ENCODE results near the gene BRD4.

Gene BRD4

GRCh38 chr19:15332311-15332996 is at the start of gene BRD4:
Gene BRD4 (minus strand): TSS chr19:15332539. CDS start chr19:15273099, 59,440 bp downstream.
- TF ChIP-seq CTCF (IDR thresholded peaks at IDR 0.05; ENCODE audit: borderline replicate concordance, control extremely low read depth, extremely low read depth, insufficient read depth, missing control alignments): no peak
- DNase-seq (ENCODE audit: low spot score): peak; percentile 90
- in situ Hi-C loops (cut with MboI; ENCODE audit: low sequenced_read_pairs, unreplicated experiment): no loop called here

GRCh38 chr19:15381864-15382263 is 49.5 kb upstream of the BRD4 start:
- no peak for TF ChIP-seq CTCF (IDR thresholded peaks at IDR 0.05; ENCODE audit: borderline replicate concordance, control extremely low read depth, extremely low read depth, insufficient read depth, missing control alignments)
- no peak for DNase-seq (ENCODE audit: low spot score)
- in situ Hi-C loops (cut with MboI; ENCODE audit: low sequenced_read_pairs, unreplicated experiment): no loop called here

GRCh38 chr19:15381429-15381828 is 49.1 kb upstream of the BRD4 start:
- in situ Hi-C loops (cut with MboI; ENCODE audit: low sequenced_read_pairs, unreplicated experiment): no loop called here
- TF ChIP-seq CTCF (IDR thresholded peaks at IDR 0.05; ENCODE audit: borderline replicate concordance, control extremely low read depth, extremely low read depth, insufficient read depth, missing control alignments): no peak
- no peak for DNase-seq (ENCODE audit: low spot score)

- no peak for TF ChIP-seq CTCF (IDR thresholded peaks at IDR 0.05; ENCODE audit: borderline replicate concordance, control extremely low read depth, extremely low read depth, insufficient read depth, missing control alignments)
- peak; percentile 72 for DNase-seq (ENCODE audit: low spot score)
- in situ Hi-C loops (cut with MboI; ENCODE audit: low sequenced_read_pairs, unreplicated experiment): no loop called here
Observed at GRCh38 chr19:15379999-15380647, 47.8 kb upstream of the BRD4 start.

- in situ Hi-C loops (cut with MboI; ENCODE audit: low sequenced_read_pairs, unreplicated experiment): no loop called here
- peak; percentile 99 for DNase-seq (ENCODE audit: low spot score)
- TF ChIP-seq CTCF (IDR thresholded peaks at IDR 0.05; ENCODE audit: borderline replicate concordance, control extremely low read depth, extremely low read depth, insufficient read depth, missing control alignments): no peak
Observed at GRCh38 chr19:15379083-15379998, 47.0 kb upstream of the BRD4 start, which contains the start of gene AKAP8. Gene AKAP8 (minus strand): TSS chr19:15379787. CDS start chr19:15379731, 56 bp downstream.

- TF ChIP-seq CTCF (IDR thresholded peaks at IDR 0.05; ENCODE audit: borderline replicate concordance, control extremely low read depth, extremely low read depth, insufficient read depth, missing control alignments): no peak
- in situ Hi-C loops (cut with MboI; ENCODE audit: low sequenced_read_pairs, unreplicated experiment): no loop called here
- DNase-seq (ENCODE audit: low spot score): peak; percentile 80
Observed at GRCh38 chr19:15378534-15379082, 46.3 kb upstream of the BRD4 start.

Data from GM13976 (cell line).